Thoracic aorta (tissue), 2 donors: Measurements from ENCODE around the gene CDH26. TPM values are rescaled to one million over a fixed set of nuclear protein-coding genes. Genes with fewer than 3 reads are reported as not detected.

ENCODE experiments used
- ATAC-seq: fragments of 150-250 bp; one replicate; pipeline ENCODE4 v1.8.0; 2017; ENCODE audit warnings: low read depth; ENCODE audit not compliant: insufficient number of reproducible peaks, low FRiP score
- DNase-seq: peaks from one replicate; pipeline ENCODE4 v3.0.0-alpha.2; 2020; ENCODE audit warnings: low spot score
- H3K27ac ChIP-seq, 2 donors: fragments of 200-600 bp; sonication (generic); 1 replicate in 1 of 2; 2 replicates in 1 of 2; pipeline ENCODE4 v1.5.1; 2016; ENCODE audit warnings: mild to moderate bottlenecking in 2 of 2, moderate library complexity in 2 of 2
- H3K27me3 ChIP-seq: fragments of 200-600 bp; sonication (generic); replicated peaks from 2 replicates; pipeline ENCODE4 v1.6.0; 2016; ENCODE audit warnings: mild to moderate bottlenecking; ENCODE audit not compliant: insufficient read depth
- H3K36me3 ChIP-seq: fragments of 200-600 bp; sonication (generic); one replicate; pipeline ENCODE4 v1.5.1; 2016
- H3K4me1 ChIP-seq, 2 donors: fragments of 200-600 bp; sonication (generic); 1 replicate in 1 of 2; 2 replicates in 1 of 2; pipeline versions ENCODE4 v1.5.1 to v1.6.0; 2016; ENCODE audit warnings: low read depth in 2 of 2, mild to moderate bottlenecking in 1 of 2; ENCODE audit not compliant: control insufficient read depth in 1 of 2
- H3K4me3 ChIP-seq: fragments of 200-600 bp; sonication (generic); 2 replicates; pipeline ENCODE4 v1.5.1; 2016; ENCODE audit warnings: mild to moderate bottlenecking
- H3K9me3 ChIP-seq: fragments of 200-600 bp; sonication (generic); 2 replicates; pipeline ENCODE4 v1.5.1; 2016
- CTCF ChIP-seq: fragments of 200-600 bp; sonication (generic); IDR thresholded peaks from one replicate; pipeline ENCODE4 v1.5.1; 2019; ENCODE audit warnings: antibody characterized with exemption
- total RNA-seq, 2 donors: library from RNA; depleted of rRNA; stranded (reverse); fragments of >200 nt; gene quantifications; one replicate each; pipeline versions ENCODE4 v1.1.0 to v1.2.3, GENCODE V29; 2016

CDH26 gene
- total RNA-seq, 2 donors from 2014 or later, result 2.3 to 2.5 TPM

DNA sequence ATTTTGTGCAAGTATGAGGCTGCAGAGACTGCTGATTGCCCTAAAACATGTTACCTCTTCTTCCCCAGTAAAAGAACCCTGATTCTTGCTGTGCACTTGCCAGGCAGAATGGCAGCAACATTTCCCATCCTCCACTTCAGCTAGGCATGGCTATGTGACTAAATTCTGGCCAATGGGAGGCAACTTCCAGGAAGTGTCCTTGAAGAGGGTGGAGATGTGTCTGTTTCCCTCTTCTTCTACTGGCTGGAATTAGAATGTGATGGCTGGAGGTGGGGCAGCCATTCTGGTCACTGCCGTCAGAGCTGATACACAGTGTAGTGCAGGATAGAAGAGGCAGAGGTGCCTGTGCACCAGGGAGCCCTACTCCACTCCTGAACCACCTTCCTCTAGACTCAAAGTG is 64.6 kb downstream of the CDH26 start:
- Histone ChIP-seq H3K27ac (no peak overlapping the region), H3K4me1 (no peaks in the 10 kb centered on the region), H3K27me3 (no peaks in the 10 kb centered on the region), H3K4me3 (no peak overlapping the region), H3K36me3 (no peaks in the 10 kb centered on the region), H3K9me3 (peaks cover 3% of the 10 kb centered on the region)
- ATAC-seq (no peak), DNase-seq (no peak)
- no peak for TF ChIP-seq CTCF

GRCh38 chr20:60024245-60024644 is 66.0 kb downstream of the CDH26 start:
- DNase-seq (no peak), ATAC-seq (no peak)
- no peaks in the 10 kb centered on the region for H3K9me3 ChIP-seq
- H3K4me3 ChIP-seq, result no peak overlapping the region
- no peak for TF ChIP-seq CTCF
- H3K4me1 ChIP-seq, result no peaks in the 10 kb centered on the region
- H3K27me3 ChIP-seq, result no peaks in the 10 kb centered on the region
- H3K27ac ChIP-seq, result no peak overlapping the region
- no peaks in the 10 kb centered on the region for H3K36me3 ChIP-seq

- Histone ChIP-seq H3K9me3 (no peaks in the 10 kb centered on the region), H3K27ac (no peak overlapping the region), H3K4me1 (no peaks in the 10 kb centered on the region), H3K36me3 (no peaks in the 10 kb centered on the region), H3K4me3 (no peak overlapping the region), H3K27me3 (no peaks in the 10 kb centered on the region)
- DNase-seq (no peak), ATAC-seq (no peak)
- no peak for TF ChIP-seq CTCF
Measured at GRCh38 chr20:60024801-60025200, 66.6 kb downstream of the CDH26 start.

DNA sequence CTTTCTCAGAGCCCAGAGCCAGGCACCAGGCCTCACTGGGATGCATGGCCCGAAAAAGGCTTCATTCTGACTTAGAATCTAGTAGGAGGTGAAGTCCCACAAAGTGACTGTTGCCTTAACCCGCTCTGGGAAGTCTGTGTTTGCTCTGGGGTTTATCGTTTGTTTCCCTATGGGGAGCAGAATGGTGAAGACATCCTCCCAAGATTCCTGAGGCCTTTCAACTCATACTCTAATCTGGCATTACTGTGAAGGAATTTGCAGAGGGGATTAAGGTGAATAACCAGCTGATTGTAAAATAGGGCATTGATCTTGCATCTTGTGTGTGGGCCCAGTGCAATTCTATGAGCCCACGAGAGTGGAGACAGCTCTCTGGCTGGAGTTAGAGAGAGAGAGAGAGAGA is 67.8 kb downstream of the CDH26 start:
- ATAC-seq (no peak), DNase-seq (no peak)
- H3K4me3 ChIP-seq, result no peak overlapping the region
- H3K27me3 ChIP-seq, result no peaks in the 10 kb centered on the region
- H3K36me3 ChIP-seq, result no peaks in the 10 kb centered on the region
- H3K9me3 ChIP-seq, result no peaks in the 10 kb centered on the region
- H3K27ac ChIP-seq, result no peak overlapping the region
- H3K4me1 ChIP-seq, result no peaks in the 10 kb centered on the region
- TF ChIP-seq CTCF, result no peak

DNA sequence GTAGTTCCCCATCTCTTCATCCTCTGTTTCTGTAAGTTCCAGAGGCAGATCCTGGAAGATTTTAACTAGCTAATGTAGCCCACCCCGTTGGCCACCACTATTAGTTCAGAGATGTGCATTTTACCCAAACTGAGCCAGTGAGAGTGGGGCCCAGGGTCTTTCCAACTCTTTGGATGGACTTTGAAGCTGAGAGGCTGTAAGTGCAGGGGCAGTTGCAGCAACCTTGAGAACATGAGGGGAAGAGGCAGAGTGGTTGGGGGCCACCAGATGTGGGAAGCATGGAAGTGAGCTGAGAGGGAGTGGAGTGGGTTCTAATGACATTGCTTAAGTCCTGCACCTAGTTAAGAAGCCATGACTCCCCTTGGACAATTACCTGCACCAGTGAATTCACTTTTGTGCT is 72.2 kb downstream of the CDH26 start:
- no peak for ATAC-seq
- no peaks in the 10 kb centered on the region for H3K9me3 ChIP-seq
- peaks cover 10 to 21% of the 10 kb centered on the region in 2 donors for H3K4me1 ChIP-seq
- no peak for DNase-seq
- H3K36me3 ChIP-seq, result no peaks in the 10 kb centered on the region
- H3K27ac ChIP-seq, result no peak overlapping the region
- no peaks in the 10 kb centered on the region for H3K27me3 ChIP-seq
- TF ChIP-seq CTCF, result no peak
- no peak overlapping the region for H3K4me3 ChIP-seq
